Renal cortical epithelial cell (primary cell): ENCODE results near the gene ATXN7L3. TPM values are rescaled to one million over a fixed set of nuclear protein-coding genes. Genes with fewer than 3 reads are reported as not detected.

Experiments
- DNase-seq: peaks from one replicate; pipeline ENCODE4 v3.0.0-alpha.2; 2011; ENCODE audit warnings: low read depth
- total RNA-seq: library from RNA; depleted of rRNA; stranded (reverse); fragments of >200 nt; gene quantifications from 2 replicates; pipeline ENCODE4 v1.2.3, GENCODE V29; 2014

The ATXN7L3 gene
- total RNA-seq, 1 donor from 2014 or later, result 61.1 TPM

DNA sequence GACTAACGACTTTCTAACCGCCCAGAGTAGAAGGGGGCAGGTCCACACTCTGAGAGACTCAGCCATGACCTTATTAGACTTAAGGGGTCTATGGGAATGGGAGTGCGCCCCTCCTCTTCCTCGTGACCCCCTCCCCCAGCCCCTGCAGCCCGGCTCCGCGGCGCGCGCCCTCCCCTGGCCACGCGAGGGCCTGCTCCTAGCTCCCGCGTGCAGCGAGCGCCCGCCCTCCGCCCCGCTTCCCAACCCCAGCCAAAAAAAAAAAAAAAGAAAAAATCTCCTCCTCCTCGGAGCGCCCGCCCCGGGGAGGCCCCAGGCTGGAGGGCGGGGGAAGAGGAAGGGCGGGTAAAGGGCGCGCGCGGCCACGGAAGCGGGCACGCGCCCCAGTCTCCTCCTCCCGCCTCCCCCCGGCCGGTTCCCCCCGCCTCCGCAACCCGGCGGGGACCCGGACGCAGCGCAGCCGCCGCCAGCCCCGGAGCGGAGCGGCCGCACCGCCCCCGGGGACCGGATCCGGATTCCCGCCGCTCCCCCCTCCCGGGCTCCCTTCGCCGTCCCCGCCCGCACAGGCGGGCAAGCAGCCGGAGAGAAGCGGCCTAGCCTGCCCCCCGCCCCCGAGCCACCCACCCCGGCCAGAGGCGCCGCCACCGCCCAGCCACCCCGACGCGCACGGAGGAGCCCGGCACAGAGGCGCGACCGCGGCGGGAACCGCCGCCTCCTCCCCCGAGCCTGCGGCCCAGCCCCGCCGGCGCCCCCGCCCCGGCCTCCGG, 18.8 kb upstream of the ATXN7L3 start:
- DNase-seq, result no peak

DNA sequence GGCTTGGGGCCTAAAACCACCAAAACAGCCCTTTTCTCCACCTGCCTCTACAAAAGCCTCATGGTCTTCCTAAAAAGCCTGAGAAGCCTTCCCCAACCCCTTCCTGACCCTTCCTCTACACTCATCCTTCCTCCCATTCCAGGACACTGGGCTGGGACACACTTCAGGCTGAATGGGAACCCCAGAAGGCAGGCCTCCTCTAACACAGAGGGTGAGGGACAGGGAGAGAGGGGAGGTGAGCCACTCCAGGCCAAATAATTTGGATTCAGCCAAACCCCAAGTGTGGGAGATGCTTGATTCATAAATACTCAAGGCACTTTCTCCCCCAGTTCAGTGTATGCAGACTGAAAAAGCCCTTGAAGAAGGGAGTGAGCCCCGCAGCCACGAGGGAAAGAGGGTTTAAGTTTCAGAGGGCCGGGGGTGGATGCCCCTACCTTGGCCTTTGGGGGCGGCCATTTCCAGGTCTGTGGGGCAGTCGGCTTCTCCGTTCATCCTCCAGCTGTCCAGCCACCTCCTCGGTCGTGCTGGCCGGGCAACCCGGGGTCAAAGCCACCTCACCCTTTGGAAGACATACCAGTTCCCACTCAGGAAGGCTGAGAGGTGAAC, 18.2 kb upstream of the ATXN7L3 start:
- no peak for DNase-seq

DNA sequence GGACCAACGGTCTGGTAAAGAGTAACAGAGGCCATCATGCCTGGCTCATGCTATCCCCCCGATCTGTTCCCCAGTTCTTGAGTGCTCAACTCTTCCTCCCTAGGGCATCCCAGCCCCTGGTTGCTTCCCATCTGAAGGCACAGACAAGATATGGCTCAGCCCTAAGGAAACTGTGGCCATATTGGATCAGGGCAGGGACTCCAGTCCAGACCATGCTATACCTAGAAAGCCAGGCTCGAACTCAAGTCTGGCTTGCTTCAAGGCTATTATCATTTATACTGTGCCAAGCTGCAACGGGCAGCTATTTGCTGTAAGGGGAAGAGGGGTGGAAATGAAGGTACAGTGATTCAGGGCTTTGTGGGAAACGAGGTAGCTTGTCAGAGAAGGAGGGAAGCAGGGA, 17.0 kb upstream of the ATXN7L3 start:
- DNase-seq, result no peak

DNA sequence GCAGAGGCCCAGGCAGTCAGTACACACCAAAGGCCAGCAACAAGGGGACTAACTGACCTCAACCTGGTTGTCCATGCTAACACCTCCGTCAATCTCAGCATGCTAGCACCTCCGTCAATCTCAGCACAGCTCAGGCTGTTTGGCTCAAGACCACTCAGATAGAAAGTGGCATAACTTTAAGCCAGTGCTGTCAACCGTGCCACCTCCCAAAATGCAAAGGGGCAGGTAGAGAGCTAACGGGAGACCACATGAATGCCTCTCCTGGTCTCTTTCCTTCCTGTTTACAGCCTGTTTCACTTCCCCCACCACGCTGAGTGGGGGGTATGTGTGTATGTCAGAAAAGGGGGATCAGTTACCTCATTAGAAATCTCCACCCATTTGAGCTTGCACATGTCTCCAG, 16.5 kb upstream of the ATXN7L3 start:
- no peak for DNase-seq

DNA sequence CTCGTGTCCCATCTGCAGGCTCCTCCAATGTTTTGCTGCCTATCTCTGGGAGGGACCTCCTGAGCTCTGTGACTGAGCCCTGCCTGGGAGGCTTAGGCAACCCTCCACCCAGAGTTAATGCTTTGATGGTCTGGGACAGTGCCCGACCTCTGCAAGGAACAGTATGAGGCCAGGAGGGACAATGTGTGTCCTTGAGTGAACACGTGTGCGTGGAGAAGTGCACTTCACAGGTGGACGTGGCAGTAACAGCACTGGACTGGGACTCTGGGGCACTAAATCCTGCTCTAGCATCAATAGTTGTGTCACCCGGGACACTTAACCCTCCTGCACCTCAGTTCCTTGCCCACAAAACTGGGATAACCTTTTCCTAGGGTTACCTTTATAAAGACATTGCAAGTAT, 15.2 kb upstream of the ATXN7L3 start:
- DNase-seq, result no peak

DNA sequence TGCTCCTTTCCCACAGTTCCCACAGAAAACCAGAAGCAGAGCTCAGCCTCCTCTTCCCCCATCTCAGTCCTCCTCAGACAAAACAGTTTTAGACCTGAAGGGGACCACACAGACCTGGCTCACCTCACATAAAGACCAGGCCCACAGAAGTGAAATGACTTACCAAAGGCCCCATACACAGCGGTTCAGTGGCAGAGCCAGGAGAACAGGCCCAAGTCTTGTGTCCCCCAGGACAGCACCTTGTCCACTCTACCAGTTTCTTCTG, 14.5 kb upstream of the ATXN7L3 start:
- no peak for DNase-seq

DNA sequence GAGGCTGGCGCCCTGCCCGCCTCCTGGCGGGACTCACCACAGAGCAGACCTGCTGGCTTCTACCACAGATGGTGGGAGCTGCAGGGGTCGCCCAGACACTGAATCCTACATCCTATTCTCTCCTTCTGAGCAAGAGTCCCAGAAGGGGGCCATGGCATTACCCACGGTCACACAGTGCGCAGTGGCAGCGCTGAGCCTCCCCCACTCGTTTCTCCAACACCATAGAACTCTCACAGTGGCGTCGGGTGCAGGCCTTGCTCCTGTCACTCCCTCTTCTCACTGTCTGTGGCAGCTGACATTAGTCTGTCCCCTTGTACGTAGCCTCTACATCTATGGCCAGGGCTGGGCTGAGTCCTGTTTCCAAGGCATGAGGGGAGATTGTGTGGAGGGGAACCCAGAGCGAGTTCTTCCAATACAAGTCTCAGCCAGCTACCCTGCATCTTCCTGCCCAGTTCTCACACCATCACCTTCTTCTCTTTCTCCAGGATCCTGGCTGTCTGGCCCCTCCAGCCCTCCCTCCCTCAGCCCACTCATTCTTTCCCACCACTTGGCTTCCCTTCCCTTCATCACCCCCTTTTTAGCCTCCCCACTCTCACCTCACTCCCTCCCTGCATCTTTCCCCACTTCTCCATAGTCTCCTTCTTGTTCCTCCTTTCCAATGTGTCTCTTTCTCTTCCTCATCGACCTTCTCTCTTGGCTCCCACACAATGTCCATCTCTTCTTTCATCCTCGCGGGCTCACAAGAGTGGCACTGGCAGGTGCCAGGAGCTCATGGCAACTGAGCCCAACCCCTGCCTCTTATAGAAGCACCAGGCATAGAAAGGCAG, 13.9 kb upstream of the ATXN7L3 start:
- DNase-seq, result no peak

DNA sequence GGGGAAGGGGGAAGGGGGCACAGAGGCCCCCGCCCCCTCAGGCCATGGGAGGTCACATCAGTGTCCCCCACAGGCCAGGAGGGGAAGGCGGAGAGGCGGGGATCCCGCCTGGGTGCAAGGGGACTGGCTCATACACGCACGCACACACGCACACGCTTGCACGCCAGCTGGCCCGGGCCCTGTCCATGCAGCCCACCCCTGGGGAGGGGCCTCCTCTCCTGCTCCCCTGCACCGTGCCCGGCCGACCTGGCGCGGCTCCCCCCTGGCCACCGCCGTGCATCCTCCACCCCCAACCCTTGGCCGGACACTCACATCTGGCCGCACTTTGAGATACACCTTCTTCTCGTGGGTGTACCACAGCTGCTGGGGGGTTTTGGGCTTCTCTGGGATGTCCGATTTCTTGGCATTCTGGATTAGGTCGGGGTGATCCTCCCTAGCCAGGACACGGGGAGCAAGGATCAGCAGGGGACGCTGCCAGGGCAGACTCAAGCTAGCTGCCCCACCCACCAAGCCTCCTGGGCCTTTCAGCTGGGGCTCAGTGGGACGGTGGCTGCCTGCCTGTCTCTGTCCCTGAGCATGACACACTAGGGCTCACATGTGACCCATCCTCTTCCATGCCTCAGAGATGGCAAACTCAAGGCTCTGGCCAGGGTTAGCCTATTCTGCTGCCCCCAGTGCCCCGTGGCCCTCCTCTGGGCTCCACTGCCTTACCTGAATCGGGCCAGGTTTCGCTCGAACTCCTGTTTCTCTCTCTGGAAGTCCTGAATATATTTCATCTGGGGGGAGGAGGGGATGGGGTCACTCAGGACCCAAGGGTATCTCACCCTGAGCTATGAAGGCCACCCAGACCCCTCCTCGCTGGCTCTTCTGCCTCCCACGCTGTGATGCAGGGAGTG, 13.1 kb upstream of the ATXN7L3 start:
- DNase-seq, result no peak

DNA sequence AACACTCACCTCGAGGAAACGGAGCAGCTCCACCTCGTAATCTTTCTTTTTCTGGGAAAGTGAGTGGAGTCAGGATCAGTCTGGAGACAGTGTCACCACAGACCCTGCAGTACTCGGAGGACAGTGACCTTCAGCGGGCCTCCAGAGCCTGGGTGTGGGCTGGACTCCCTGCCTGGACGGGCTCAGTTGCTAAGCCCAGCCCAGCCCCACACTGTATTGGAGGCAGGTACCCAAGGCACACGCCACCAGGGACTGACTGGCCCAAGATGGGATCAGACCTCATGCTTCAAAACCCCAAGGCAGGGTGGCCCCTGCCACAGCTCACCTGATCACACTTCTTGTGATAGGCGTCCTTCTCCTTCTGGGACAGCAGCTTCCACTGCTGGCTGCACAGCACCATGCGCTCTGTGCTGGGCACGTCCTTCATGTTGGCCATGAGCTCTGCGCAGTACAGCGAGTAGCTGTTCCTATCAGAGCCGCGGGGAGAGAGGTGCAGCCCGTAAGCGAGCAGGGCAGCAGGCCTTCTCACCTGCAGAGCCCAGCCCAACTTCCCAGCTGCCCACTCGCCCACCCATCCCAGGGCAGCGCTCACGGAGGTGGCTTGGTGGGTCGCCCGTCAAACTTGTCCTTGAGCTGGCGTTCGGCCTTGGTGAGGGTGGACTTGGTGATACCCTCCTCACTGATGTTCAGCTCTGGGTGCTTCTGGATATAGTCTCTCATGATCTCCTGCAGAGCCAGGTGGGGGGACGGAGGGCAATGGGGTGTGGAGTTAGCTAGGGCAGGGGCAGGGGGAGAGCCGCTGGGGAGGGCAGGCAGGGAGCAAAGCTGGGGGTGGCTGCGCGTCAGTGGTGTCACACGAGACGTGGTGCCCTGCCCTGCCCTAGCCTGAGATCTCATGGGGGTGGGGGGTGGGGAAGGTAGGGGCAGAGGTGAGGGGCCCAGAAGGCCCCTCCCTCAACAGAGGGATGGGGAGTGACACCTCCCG, 11.9 kb upstream of the ATXN7L3 start:
- no peak for DNase-seq

DNA sequence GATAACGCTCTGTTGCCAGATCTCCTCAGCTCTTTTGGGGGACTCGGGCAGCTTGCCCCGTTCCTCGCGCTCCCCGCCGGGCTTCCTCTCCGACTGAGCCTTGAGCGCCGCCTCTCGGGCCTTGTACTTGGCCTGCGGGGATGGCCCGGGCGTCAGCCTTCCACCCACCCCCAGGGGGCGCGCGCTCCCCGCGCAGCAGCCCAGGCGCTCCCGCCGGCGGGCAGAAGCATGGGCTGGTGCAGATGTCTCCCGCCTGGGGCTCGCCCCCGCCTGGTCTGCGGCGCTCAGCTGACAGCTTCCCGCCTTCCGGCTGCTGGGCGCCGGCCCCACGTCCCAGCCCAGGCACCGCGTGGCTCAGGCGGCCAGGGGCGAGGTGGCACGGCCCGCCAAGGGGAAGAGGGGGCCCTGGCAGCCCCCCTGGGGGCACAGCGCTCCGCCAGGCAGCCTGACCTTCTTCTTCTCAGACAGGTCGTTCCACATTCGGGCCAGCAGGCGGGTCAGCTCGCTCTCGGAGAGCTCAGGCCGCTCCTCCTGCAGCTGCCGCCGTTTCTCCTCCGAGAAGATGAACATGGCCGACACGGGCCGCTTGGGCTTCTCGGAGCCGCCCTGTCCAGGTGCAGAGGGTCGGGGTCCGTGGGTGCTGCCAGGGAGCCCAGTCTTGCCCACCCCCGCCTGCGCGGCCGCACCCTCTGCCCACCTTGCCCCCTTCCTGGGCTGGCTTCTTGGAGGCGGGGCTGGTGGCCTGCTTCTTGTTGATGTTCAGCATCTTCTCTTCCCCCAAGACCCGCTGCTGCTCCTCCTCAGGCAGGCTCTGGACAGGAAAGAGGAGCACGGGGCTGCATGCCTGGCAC, 10.9 kb upstream of the ATXN7L3 start:
- no peak for DNase-seq

DNA sequence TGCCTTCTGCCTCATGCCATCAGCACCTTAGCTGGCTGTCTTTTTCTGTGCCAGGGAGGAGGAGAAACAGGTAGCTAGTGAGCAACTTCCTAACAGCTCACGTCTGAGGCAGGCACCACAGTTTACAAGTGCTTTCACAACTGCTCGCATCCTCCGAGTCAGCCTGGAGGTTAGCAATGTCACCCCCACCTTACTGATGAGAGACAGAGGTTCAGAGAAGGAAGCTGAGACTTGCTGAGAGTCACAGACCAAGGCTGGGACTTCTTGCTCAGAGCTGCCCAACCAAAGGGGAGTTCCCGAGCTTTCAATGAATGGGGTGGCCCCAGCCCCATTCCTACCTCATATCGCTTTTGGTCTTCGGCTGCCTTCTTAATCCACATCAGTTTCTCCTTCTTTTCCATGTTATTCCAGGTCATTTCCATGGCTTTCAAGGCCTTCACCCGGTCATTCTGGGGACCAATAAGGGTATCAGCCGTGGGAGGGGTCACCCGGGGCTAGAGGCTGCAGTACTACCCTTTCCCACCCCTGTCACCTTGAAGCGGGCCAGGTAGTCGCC, 10.2 kb upstream of the ATXN7L3 start:
- no peak for DNase-seq

DNA sequence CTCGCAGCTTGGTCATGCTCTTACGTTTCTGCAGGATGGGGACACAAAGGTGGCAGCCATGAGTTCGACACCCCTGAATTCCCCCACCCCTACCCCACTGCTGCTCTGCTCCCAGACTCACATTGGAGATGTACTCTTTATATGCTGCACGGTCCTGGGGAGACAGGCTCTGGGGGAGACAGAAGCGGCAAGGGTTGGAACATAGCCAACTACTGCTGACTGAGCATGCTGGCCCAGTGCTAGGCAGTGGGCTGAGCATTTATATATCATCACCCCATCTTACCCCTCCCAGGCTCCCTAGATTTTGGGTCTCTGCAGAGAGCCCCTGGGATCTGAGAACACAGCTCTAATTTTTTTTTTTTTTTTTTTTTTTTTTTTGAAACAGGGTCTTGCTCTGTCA, 8.1 kb upstream of the ATXN7L3 start:
- DNase-seq, result no peak

DNA sequence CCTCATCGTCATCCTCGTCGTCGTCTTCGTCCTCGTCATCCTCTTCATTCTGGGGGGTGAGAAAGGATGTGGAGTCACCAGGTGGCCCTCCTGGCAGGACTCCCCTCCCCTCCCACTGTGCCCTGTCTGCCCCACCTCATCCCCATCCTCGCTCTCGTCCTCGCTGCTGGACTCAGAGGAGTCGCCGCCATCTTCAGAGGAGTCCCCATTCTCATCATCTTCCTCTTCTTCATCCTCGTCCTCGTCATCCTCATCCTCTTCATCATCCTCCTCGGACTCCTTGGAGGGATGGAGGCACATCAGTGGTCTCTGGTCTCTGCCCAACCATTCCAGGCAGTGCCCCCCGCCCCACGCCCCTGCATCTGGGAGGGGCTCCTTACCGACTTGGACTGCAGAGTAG, 7.6 kb upstream of the ATXN7L3 start:
- DNase-seq, result no peak

DNA sequence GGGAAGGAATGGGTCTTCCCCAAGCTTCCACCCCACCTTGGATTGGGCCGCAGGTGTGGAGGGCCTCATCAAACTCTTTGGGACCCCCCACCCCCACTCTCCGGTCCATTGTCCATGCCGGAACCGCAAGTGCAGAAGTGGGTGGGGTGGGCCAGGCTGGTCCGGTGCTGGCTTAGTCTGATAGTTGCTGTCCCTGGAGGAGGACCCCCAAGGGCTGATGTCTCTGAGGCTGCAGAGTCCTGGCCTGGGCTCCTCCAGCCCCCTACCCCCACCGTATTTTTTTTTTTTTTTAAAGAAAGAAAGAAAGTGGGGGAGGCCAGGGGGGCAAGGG, 7.1 kb upstream of the ATXN7L3 start:
- no peak for DNase-seq

DNA sequence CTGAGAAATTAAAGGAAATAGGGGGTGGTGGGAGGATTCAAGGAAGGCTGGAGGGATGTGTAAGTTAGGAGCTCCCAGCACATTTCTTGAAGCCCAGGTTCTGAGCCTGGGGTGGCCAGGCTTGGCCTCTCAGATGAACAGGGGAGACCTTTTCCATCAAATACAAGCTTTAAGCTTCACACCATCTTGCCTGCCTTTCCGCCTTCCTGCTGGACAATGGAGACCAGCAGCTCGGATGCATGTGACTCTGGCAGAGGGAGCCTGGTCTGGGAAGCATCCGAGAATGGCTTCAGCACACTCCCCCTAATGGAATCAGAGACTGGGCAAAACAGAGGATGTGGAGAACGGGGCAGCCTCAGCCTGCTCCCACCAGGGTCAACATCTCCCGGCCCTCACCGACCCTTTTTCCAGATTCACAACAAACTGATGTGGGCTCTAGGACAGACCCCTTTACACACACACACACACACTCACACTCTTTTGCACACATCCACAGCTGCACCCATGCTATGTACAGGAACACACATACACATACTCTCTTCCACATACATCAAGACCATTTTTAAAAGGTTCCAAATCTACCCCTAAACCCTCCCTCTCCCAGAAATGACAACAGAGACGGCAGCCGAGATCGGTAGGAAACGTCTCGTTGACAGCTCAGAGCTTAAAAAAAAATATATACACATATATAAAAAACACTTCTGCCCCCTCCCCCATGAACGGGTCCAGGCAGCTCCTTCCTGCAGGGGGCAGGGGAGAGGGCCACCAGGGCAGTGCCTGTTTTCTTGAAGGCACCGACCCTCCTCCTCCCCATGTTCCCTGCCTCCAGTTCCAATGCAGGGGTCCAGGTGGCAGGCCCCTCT, 6.5 kb upstream of the ATXN7L3 start:
- DNase-seq, result no peak

DNA sequence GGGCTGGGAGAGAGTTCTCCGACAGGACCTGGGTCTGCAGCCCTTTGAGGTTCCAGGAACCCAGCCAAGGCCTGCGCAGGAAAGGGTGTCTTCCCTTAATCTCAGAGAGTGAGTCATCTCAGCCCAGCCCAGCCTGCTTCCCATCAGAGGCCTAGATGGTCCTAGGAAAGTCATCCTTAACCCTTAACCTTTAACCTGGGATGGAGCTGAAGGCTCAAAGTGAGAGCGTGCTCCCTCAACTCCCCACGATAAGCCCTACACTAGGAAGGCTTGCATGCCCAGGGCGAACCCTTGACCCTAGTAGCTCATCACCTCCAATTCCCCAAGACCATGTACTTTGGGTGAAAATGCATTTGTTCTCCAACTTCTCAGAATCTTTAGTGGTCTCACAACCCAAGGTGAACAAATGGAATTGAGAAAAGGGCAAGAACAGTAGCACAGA, 4.8 kb upstream of the ATXN7L3 start:
- no peak for DNase-seq

DNA sequence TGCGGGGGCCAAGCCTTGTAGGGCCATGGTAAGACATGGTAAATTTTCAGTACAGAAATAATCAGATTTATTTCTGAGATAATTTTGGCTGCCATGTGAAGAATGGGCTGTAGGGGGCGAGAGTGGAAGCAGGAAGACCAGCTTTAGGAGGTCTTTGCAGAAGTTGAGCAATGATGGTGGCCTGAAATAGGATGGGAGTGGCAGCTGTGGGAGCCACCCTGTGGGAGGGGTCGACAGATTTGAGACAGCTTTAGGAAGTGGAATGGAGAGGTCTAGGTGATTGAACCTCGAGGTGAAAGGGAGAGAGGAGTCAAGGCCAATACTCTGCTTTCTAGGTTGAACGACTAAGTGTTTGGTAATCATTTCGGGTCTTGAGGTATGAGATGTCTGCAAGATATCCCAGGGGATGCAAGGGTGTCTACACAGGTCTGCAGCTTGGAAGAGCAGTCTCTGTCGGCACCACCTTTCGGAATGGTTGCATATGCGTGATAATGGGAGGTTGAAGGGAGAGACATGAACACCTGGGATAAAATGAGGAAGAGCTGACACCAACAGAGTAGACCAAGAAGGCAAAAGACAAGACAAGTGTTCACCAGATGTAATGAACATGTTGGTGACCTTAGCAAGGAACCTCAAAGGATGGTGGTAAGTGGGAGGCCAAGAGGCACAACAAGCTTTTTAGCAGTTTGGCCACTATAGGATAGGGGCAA, 4.2 kb upstream of the ATXN7L3 start:
- DNase-seq, result peak; percentile 56

DNA sequence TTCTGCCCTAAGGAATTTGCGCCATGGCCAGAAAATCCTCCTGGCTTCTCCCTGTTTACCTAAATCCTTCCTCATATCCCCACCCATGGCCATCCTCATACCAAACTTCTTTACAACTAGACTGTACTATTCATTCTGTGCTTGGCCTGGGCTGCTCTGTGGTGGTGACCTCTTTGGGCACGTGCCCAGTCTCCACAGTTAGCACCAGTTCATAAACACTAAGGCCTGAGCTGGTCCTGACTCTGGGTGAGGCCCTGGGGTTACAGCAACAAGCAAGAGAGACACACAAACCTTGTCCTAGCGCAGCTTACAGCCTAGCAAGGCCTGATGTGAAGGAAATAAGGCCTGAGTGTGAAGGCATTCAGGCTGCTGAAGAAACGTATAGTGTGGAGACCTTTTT, 3.1 kb upstream of the ATXN7L3 start:
- DNase-seq, result no peak
